Brain microvascular endothelial cell (primary cell): ENCODE measurements around the gene TTYH3.
A peak's percentile ranks its signal among the peaks of the same experiment; 100 is the strongest.

Experiments used
- DNase-seq: peaks from one replicate; pipeline ENCODE4 v3.0.0-alpha.2; 2020
- H3K27ac ChIP-seq: fragments of 250-450 bp; sonication (Bioruptor Pico); 2 replicates; pipeline ENCODE4 v1.5.1; 2020; ENCODE audit warnings: mild to moderate bottlenecking, moderate library complexity
- H3K27me3 ChIP-seq: fragments of 250-450 bp; sonication (Bioruptor Pico); replicated peaks from 2 replicates; pipeline ENCODE4 v1.5.1; 2020; ENCODE audit warnings: mild to moderate bottlenecking
- H3K36me3 ChIP-seq: fragments of 250-450 bp; sonication (Bioruptor Pico); replicated peaks from 2 replicates; pipeline ENCODE4 v1.5.1; 2020; ENCODE audit warnings: mild to moderate bottlenecking
- H3K4me3 ChIP-seq: 2 replicates; pipeline ENCODE4 v1.5.1; 2011; ENCODE audit warnings: low read depth, mild to moderate bottlenecking, control low read depth, low read length, moderate library complexity
- in situ Hi-C: cut with HindIII; loops from 2 replicates; pipeline ENCODE4 v1.10.0; 2017; ENCODE audit warnings: low sequenced_read_pairs, low pct_ligation_motif_present
- TF ChIP-seq, protein P1 (sequence below): IDR thresholded peaks from 2 replicates; pipeline ENCODE4 v1.5.1; 2011; ENCODE audit warnings: low read depth, mild to moderate bottlenecking, moderate library complexity, low read length, control low read depth, inconsistent platforms; ENCODE audit errors: missing control alignments

TTYH3 gene

DNA sequence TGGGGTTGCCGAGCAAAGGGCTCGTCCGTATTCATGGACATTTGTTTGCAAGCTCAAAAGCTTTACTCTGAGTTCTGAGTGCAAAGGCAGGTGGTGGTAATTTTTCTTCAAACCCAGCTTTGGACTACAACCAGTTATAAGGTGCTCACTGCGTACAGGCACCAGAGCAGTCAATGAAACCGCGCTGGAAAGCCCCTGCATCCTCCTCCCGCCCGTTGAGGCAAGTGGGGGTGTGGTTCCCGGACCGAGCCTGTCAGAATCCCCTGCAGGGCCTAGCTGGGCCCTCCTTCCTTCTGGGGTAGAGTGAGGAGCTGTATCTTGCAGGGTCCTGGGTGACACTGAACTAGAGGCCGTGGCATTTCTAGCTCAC lies 78.5 kb downstream of the TTYH3 start:
- peaks cover 5% of the 10 kb centered on the region for H3K36me3 ChIP-seq
- no peak for DNase-seq
- TF ChIP-seq, protein P1, sequence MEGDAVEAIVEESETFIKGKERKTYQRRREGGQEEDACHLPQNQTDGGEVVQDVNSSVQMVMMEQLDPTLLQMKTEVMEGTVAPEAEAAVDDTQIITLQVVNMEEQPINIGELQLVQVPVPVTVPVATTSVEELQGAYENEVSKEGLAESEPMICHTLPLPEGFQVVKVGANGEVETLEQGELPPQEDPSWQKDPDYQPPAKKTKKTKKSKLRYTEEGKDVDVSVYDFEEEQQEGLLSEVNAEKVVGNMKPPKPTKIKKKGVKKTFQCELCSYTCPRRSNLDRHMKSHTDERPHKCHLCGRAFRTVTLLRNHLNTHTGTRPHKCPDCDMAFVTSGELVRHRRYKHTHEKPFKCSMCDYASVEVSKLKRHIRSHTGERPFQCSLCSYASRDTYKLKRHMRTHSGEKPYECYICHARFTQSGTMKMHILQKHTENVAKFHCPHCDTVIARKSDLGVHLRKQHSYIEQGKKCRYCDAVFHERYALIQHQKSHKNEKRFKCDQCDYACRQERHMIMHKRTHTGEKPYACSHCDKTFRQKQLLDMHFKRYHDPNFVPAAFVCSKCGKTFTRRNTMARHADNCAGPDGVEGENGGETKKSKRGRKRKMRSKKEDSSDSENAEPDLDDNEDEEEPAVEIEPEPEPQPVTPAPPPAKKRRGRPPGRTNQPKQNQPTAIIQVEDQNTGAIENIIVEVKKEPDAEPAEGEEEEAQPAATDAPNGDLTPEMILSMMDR, result no peak
- in situ Hi-C loops, result no loop called here
- no peak overlapping the region for H3K27ac ChIP-seq
- H3K4me3 ChIP-seq, result no peak overlapping the region
- H3K27me3 ChIP-seq, result no peaks in the 10 kb centered on the region

DNA sequence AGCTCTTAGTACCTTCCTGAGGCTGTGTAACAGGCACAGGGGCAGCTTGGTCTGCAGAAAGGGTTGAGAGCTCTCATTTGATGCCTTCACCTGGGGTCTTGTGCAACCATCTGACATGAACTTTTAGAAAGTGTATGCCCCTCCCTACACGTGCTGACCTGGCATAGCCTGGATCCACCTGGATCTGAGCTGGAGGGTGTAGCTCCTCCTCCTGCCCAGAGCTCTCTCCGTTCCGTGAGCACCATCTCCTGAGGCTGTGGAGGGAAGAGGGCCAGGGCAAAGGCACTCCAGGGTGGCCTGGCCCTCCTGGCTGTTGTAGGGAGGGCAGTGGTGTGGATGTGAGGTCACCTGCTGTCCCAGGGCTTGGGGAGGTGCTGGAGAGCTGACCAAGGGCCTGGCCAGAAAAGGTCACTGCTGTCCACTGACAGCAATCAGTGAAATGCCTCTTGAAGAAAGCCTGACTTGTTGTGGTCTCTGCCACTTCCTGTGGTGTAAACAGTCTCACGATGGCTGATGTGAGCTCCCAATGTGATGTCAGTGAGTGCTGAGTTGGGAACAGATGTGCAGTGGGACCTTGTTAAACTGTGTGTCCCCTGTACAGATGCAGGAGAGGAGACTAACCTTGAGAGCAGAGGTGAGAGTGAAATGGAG lies 79.2 kb downstream of the TTYH3 start:
- H3K27ac ChIP-seq, result no peak overlapping the region
- TF ChIP-seq, protein P1, result no peak
- DNase-seq, result no peak
- in situ Hi-C loops, result no loop called here
- H3K27me3 ChIP-seq, result no peaks in the 10 kb centered on the region
- peaks cover 5% of the 10 kb centered on the region for H3K36me3 ChIP-seq
- no peak overlapping the region for H3K4me3 ChIP-seq

DNA sequence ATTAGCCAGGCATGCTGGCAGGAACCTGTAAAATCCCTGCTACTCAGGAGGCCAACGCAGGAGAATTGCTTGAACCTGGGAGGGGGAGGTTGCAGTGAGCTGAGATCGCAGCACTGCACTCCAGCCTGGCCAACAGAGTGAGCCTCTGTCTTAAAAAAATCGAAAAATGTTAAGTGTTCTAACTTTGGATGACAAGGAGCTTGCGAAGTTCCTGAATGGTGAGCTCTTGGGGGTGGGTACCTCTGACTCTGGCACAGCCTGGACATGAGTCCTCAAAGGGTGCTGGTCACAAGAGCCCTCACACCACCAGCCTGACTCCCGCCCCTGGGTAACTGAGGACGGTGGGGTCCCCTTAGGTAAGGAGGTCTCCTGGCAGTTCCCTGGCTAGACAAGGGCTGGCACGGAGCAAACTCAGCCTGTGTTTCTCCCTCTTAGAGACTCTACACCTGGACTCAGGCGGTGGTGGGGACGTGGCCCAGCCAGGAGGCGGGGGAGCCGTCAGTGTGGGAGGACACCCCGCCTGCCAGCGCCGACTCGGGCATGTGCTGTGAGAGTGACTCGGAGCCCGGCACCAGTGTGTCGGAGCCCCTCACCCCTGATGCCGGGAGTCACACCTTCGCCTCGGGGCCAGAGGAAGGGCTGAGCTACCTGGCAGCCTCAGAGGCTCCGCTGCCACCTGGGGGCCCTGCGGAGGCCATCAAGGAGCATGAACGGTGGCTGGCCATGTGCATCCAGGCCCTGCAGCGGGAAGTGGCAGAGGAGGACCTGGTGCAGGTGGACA lies 80.3 kb downstream of the TTYH3 start:
- TF ChIP-seq, protein P1, result no peak

DNA sequence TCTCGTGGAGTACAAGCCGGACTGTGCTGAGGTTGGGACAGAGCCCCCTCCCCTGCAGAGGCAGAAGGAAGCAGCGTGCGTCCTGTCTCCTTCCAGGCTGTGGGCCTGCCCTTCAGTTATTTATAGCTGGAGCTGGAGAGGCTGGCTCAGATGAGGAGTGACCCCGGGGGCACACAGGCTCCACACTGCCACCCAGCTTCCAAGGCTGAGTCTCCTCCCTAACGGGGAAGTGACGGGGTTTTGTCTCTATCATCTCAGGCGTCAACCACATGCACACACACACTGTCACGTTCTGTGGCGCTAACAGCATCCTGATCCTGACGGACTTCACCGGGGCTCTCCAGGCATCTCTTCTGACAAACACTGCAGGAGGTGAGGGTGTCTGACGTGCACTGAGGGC lies 81.6 kb downstream of the TTYH3 start:
- Histone ChIP-seq H3K27me3 (no peaks in the 10 kb centered on the region), H3K27ac (no peak overlapping the region), H3K36me3 (peaks cover 11% of the 10 kb centered on the region), H3K4me3 (no peak overlapping the region)
- peak; percentile 22 for DNase-seq
- in situ Hi-C loops, result no loop called here
- TF ChIP-seq, protein P1, result peak; percentile 38

More for the DNA sequence above, 80.3 kb downstream of the TTYH3 start:
- in situ Hi-C loops, result no loop called here
- no peaks in the 10 kb centered on the region for H3K27me3 ChIP-seq
- no peak for DNase-seq
- no peak overlapping the region for H3K4me3 ChIP-seq
- H3K36me3 ChIP-seq, result peaks cover 5% of the 10 kb centered on the region
- no peak overlapping the region for H3K27ac ChIP-seq

DNA sequence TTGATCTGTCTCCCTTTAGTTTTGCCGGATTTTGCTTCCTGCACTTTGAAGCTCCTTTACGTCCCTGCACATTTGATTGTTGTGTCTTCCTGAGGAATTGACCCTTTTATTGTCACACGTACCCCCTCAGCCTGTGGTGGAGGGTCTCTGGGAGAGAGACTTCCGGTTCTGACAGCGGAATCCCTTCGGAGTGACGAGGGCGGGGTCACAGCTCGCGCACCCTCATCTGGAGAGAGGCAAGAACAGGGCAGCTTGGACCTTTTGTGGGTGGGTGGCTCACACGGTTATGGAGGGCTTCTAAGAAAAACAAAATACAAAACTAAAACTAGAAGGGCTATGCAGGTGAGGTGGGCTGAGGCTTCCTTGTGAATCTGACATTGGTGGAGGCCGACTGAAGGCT lies 82.2 kb downstream of the TTYH3 start:
- peaks cover 12% of the 10 kb centered on the region for H3K36me3 ChIP-seq
- no peak overlapping the region for H3K27ac ChIP-seq
- H3K27me3 ChIP-seq, result no peaks in the 10 kb centered on the region
- no peak for DNase-seq
- TF ChIP-seq, protein P1, result no peak
- in situ Hi-C loops, result no loop called here
- no peak overlapping the region for H3K4me3 ChIP-seq
